Fibroblast of lung (primary cell): ENCODE measurements around the gene ADAMTS6.

ENCODE experiments used
- EZH2 ChIP-seq: IDR thresholded peaks from 2 replicates; pipeline ENCODE4 v1.5.1; 2012; ENCODE audit warnings: low read length, control low read depth, mild to moderate bottlenecking; ENCODE audit errors: missing control alignments
- TF ChIP-seq, protein P1 (sequence below), 2 donors: IDR thresholded peaks in 1 of 2; conservative IDR thresholded peaks in 1 of 2; 1 replicate in 1 of 2; 2 replicates in 1 of 2; pipeline ENCODE4 v1.5.1; 2011 to 2012; ENCODE audit warnings: low read length in 2 of 2, control low read depth in 1 of 2, inconsistent platforms in 1 of 2, low read depth in 1 of 2, mild to moderate bottlenecking in 1 of 2

DNA sequence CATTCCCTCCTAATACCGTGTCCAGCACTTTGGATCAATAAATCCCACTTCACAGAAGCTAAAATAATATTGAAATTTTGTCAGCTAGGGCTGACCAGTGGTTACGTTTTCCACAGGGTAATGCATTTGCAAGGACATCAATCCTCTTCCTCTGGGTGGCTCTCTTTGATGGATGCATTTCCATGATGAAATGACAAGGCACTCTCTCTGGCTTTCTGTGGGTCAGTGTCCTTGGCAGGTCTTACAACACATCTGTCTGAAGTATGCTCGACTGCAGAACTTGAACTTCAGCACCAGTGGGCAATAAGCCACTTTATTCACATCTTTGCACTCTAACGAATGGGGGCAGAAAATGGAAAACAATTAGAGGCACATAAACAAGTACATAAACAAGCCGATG lies 330.1 kb downstream of the ADAMTS6 start:
- TF ChIP-seq, protein P1, sequence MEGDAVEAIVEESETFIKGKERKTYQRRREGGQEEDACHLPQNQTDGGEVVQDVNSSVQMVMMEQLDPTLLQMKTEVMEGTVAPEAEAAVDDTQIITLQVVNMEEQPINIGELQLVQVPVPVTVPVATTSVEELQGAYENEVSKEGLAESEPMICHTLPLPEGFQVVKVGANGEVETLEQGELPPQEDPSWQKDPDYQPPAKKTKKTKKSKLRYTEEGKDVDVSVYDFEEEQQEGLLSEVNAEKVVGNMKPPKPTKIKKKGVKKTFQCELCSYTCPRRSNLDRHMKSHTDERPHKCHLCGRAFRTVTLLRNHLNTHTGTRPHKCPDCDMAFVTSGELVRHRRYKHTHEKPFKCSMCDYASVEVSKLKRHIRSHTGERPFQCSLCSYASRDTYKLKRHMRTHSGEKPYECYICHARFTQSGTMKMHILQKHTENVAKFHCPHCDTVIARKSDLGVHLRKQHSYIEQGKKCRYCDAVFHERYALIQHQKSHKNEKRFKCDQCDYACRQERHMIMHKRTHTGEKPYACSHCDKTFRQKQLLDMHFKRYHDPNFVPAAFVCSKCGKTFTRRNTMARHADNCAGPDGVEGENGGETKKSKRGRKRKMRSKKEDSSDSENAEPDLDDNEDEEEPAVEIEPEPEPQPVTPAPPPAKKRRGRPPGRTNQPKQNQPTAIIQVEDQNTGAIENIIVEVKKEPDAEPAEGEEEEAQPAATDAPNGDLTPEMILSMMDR (conservative IDR thresholded peaks at IDR 0.05 in 1 of 2, IDR thresholded peaks at IDR 0.05 in 1 of 2; ENCODE audit: low read depth in 1 of 2, low read length in 2 of 2), result no peak
- no peak for TF ChIP-seq EZH2
